ENCODE results near the gene ADD1. TPM values are rescaled to one million over a fixed set of nuclear protein-coding genes. Genes with fewer than 3 reads are reported as not detected.
"Not testable (repeated sequence)": the region's sequence is repeated elsewhere in the genome, so short reads cannot be mapped to it uniquely, and the experiment has no call there.

Gene ADD1
- total and polyA plus RNA-seq, 2 experiments from 2014 or later: 230 to 274 TPM

DNA sequence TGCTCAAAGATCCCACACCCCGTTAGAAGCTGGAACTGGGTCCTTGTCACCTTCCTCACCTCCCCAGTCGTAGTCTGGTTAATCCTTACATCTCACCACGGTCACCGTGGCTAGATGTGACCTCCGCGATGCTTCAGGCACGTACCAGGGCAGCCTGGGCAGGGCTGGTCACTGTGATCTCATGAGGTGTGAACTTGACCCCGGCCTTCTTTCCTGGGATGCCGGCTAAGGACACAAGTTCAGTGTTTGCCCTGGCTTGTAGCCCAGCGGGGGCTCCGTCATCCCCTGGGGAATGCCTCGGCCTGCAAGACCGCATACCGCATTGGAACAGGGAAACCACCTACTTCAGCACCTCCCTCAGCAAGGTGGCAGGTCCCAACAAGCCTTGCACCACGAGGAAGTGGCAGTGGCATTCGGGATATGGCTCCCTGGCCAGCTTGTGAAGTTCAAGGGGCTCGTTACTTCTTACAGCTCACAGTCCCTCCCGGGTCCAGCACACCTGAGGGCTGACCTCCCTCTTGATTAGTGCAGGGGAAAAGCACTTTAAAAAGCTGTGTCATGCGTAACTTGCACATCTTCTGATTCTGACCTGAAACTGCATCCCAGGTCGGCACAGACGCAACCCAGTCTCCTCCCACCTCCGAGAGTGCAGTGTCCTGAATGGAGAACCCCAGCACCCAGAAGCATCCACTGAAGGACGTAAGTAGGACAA lies 93.7 kb downstream of the ADD1 start:
- Histone ChIP-seq H3K27me3 (no peaks in the 10 kb centered on the region), H3K27ac (no peak overlapping the region), H3K9me3 (ENCODE audit: low read depth) (no peaks in the 10 kb centered on the region), H3K4me3 (no peak overlapping the region), H3K4me1 (ENCODE audit: low read depth) (peaks cover 5% of the 10 kb centered on the region), H3K36me3 (peaks cover 34% of the 10 kb centered on the region)
- TF ChIP-seq, protein P1, sequence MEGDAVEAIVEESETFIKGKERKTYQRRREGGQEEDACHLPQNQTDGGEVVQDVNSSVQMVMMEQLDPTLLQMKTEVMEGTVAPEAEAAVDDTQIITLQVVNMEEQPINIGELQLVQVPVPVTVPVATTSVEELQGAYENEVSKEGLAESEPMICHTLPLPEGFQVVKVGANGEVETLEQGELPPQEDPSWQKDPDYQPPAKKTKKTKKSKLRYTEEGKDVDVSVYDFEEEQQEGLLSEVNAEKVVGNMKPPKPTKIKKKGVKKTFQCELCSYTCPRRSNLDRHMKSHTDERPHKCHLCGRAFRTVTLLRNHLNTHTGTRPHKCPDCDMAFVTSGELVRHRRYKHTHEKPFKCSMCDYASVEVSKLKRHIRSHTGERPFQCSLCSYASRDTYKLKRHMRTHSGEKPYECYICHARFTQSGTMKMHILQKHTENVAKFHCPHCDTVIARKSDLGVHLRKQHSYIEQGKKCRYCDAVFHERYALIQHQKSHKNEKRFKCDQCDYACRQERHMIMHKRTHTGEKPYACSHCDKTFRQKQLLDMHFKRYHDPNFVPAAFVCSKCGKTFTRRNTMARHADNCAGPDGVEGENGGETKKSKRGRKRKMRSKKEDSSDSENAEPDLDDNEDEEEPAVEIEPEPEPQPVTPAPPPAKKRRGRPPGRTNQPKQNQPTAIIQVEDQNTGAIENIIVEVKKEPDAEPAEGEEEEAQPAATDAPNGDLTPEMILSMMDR (IDR thresholded peaks at IDR 0.05; ENCODE audit: low read depth, low read length): no peak
- DNase-seq (ENCODE audit: low read depth in 1 of 2, low spot score in 1 of 2): no peak

DNA sequence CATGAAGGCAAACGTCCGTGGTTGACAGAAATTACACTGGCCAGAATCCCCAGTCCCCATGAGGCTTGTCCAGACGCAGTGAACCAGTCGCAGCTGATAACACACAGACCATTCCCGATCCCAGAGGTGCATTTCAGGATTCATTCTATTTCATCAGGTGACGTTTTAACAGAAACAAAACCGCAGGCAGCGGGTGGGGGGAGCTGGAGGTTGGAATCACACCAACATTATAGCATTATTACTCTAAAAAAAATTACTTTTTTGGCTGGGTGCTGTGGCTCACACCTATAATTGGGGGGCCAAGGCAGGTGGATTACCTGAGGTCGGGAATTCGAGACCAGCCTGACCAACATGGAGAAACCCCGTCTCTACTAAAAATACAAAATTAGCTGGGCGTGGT lies 94.3 kb downstream of the ADD1 start:
- H3K27me3 ChIP-seq: no peaks in the 10 kb centered on the region

GRCh38 chr4:2938411-2938810 lies 94.8 kb downstream of the ADD1 start:
- H3K4me1 ChIP-seq (ENCODE audit: low read depth); DNase-seq (ENCODE audit: low read depth in 1 of 2, low spot score in 1 of 2): not testable (repeated sequence)
- H3K36me3 ChIP-seq: peaks cover 39% of the 10 kb centered on the region

More for the DNA sequence above, 94.3 kb downstream of the ADD1 start:
- Histone ChIP-seq H3K9me3 (ENCODE audit: low read depth) (no peaks in the 10 kb centered on the region), H3K4me1 (ENCODE audit: low read depth) (peaks cover 5% of the 10 kb centered on the region), H3K4me3 (no peak overlapping the region), H3K36me3 (peaks cover 35% of the 10 kb centered on the region), H3K27ac (no peak overlapping the region)
- TF ChIP-seq, protein P1 (IDR thresholded peaks at IDR 0.05; ENCODE audit: low read depth, low read length): no peak
- DNase-seq (ENCODE audit: low read depth in 1 of 2, low spot score in 1 of 2): no peak

DNA sequence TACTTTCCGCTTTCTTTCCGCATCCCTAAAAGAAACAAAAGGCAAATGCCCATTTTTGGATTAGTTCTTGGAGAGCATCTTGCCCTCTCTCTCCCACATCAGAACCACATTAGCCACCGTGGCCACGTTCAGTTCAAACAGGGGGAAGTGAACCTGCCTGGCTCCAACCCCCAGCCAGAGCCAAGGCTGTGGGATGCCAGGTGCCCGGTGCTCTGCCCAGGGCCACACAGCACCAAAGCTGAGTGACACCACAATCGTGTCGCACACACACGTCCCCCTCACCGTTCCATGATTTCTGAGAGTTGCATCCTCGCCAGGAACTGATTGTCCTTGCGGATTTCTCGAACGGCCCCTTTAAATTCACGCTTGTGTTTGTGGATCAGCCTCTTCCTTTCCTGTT lies 95.3 kb downstream of the ADD1 start:
- DNase-seq (ENCODE audit: low read depth in 1 of 2, low spot score in 1 of 2): no peak
- TF ChIP-seq, protein P1 (IDR thresholded peaks at IDR 0.05; ENCODE audit: low read depth, low read length): no peak
- Histone ChIP-seq H3K4me1 (ENCODE audit: low read depth) (peaks cover 5% of the 10 kb centered on the region), H3K9me3 (ENCODE audit: low read depth) (no peaks in the 10 kb centered on the region), H3K36me3 (peaks cover 43% of the 10 kb centered on the region), H3K27me3 (no peaks in the 10 kb centered on the region), H3K4me3 (no peak overlapping the region), H3K27ac (no peak overlapping the region)

More at GRCh38 chr4:2938411-2938810, 94.8 kb downstream of the ADD1 start:
- not testable (repeated sequence) for H3K27me3 ChIP-seq; H3K27ac ChIP-seq; H3K9me3 ChIP-seq (ENCODE audit: low read depth); H3K4me3 ChIP-seq

DNA sequence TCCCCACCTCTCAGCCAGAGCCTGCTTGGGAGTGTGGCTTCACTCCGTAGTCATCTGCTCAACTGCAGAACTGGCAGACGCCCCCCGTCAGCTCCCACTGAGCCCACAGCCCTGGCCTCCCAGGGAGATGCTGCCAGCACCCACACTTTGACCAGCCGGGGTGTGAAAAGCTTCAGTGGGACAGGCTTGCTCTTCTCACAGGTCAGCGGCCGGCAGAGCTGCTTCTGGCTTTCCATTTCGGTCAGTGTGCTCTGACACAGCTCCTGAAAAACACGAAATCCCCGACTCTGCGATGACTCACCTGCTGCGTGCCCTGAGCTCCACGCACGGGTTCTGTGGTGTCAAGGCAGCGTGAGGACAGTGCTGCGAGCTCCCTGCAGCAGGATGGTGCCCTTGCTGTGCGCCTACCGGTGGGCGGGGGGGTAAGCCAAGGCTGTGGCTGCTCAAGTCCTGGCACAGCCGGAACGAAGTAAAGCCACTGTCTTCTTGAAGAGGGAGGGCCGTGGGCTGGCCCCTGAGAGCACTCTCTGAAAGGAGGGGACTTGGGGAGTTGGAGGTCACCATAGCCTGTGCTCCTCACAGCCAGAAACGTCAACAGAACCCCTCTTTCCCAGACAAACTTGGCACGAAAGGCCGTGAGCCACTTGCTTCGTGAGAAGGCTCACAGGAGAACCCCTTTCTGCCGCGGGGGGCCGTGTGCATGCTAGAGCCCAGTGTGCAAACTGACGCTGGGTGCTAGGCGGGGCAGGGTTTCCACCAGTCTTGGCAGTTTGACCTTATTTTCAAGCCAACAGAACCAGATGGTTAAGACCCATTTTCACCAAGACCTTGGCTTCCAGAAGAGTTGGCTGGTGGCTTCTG lies 96.0 kb downstream of the ADD1 start:
- Histone ChIP-seq H3K4me1 (ENCODE audit: low read depth) (peaks cover 5% of the 10 kb centered on the region), H3K4me3 (no peak overlapping the region), H3K27ac (no peak overlapping the region), H3K36me3 (peaks cover 50% of the 10 kb centered on the region), H3K9me3 (ENCODE audit: low read depth) (no peaks in the 10 kb centered on the region), H3K27me3 (no peaks in the 10 kb centered on the region)
- TF ChIP-seq, protein P1 (IDR thresholded peaks at IDR 0.05; ENCODE audit: low read depth, low read length): no peak
- no peak for DNase-seq (ENCODE audit: low read depth in 1 of 2, low spot score in 1 of 2)
